HEK293 (cell line): ENCODE measurements around the gene PDE3A.

Experiments
- CTCF ChIA-PET: fragments of 350-600 bp; formaldehyde crosslinking; extraction: SDS; loops from one replicate; lab custom pipeline; 2021; ENCODE audit warnings: antibody characterized with exemption; lab: Yijun Ruan, JAX
- POLR2A ChIA-PET: fragments of 300-600 bp; formaldehyde crosslinking; extraction: SDS; loops from one replicate; lab custom pipeline; 2020; ENCODE audit warnings: antibody characterized with exemption, inconsistent platforms; lab: Yijun Ruan, JAX
- H3K27ac ChIP-seq: fragments of 200-500 bp; sonication (Bioruptor generic); 2 replicates; pipeline ENCODE4 v1.5.1; 2014; ENCODE audit warnings: low read depth, low read length, control low read depth, inconsistent platforms; ENCODE audit errors: extremely low read depth
- H3K36me3 ChIP-seq, 2 experiments: fragments of 200-500 bp in 1 of 2; sonication (Bioruptor generic) in 1 of 2; 1 replicate in 1 of 2; 2 replicates in 1 of 2; pipeline ENCODE4 v1.5.1; 2014 to 2017; ENCODE audit warnings: inconsistent platforms in 2 of 2, low read length in 2 of 2; ENCODE audit not compliant: control insufficient read depth in 2 of 2, insufficient read depth in 1 of 2
- H3K4me1 ChIP-seq: fragments of 200-500 bp; sonication (Bioruptor generic); 2 replicates; pipeline ENCODE4 v1.5.1; 2014; ENCODE audit warnings: mild to moderate bottlenecking, low read length, inconsistent platforms; ENCODE audit not compliant: control insufficient read depth, insufficient read depth
- H3K4me3 ChIP-seq: 2 replicates; pipeline ENCODE4 v1.5.1; 2011; ENCODE audit warnings: low read depth, mild to moderate bottlenecking, control low read depth, low read length, moderate library complexity
- H3K9me3 ChIP-seq: fragments of 200-500 bp; sonication (Bioruptor generic); 2 replicates; pipeline ENCODE4 v1.5.1; 2014; ENCODE audit warnings: low read depth, low read length, inconsistent platforms; ENCODE audit not compliant: control insufficient read depth, insufficient read depth
- EGR2 ChIP-seq: fragments of 450-650 bp; formaldehyde crosslinking; IDR thresholded peaks from 2 replicates; pipeline ENCODE4 v1.5.1; 2016; ENCODE audit warnings: low read depth, missing biosample characterization, missing genetic modification characterization
- ELK4 ChIP-seq: IDR thresholded peaks from 2 replicates; pipeline ENCODE4 v1.6.1; 2011; ENCODE audit warnings: mild to moderate bottlenecking, low read depth, low read length, borderline replicate concordance
- KLF16 ChIP-seq: fragments of 450-650 bp; formaldehyde crosslinking; IDR thresholded peaks from 2 replicates; pipeline ENCODE4 v1.5.1; 2017; ENCODE audit warnings: missing biosample characterization, missing genetic modification characterization
- PRDM2 ChIP-seq: fragments of 450-650 bp; formaldehyde crosslinking; IDR thresholded peaks from 2 replicates; pipeline ENCODE4 v1.5.1; 2016; ENCODE audit warnings: missing biosample characterization, missing genetic modification characterization, borderline replicate concordance
- SP3 ChIP-seq: fragments of 450-650 bp; formaldehyde crosslinking; IDR thresholded peaks from 2 replicates; pipeline ENCODE4 v1.5.1; 2016; ENCODE audit warnings: missing biosample characterization, missing genetic modification characterization
- YY1 ChIP-seq: fragments of 450-650 bp; formaldehyde crosslinking; IDR thresholded peaks from 2 replicates; pipeline ENCODE4 v1.5.1; 2018; ENCODE audit warnings: missing biosample characterization, missing genetic modification characterization
- ZBTB10 ChIP-seq: fragments of 450-650 bp; formaldehyde crosslinking; IDR thresholded peaks from 2 replicates; pipeline ENCODE4 v1.5.1; 2016; ENCODE audit warnings: missing biosample characterization, missing genetic modification characterization
- ZFP37 ChIP-seq: fragments of 450-650 bp; formaldehyde crosslinking; IDR thresholded peaks from 2 replicates; pipeline ENCODE4 v1.5.1; 2016; ENCODE audit warnings: missing biosample characterization, missing genetic modification characterization
- ZNF280C ChIP-seq: fragments of 450-650 bp; formaldehyde crosslinking; IDR thresholded peaks from 2 replicates; pipeline ENCODE4 v1.5.1; 2016; ENCODE audit warnings: missing biosample characterization, missing genetic modification characterization
- ZNF324 ChIP-seq: fragments of 450-650 bp; formaldehyde crosslinking; IDR thresholded peaks from 2 replicates; pipeline ENCODE4 v1.5.1; 2016; ENCODE audit warnings: missing biosample characterization, missing genetic modification characterization
- ZNF558 ChIP-seq: fragments of 450-650 bp; formaldehyde crosslinking; IDR thresholded peaks from 2 replicates; pipeline ENCODE4 v1.5.1; 2016; ENCODE audit warnings: missing biosample characterization, missing genetic modification characterization
- ZNF560 ChIP-seq: fragments of 450-650 bp; formaldehyde crosslinking; IDR thresholded peaks from 2 replicates; pipeline ENCODE4 v1.5.1; 2017; ENCODE audit warnings: missing biosample characterization, missing genetic modification characterization, borderline replicate concordance
- ZNF654 ChIP-seq: fragments of 450-650 bp; formaldehyde crosslinking; IDR thresholded peaks from 2 replicates; pipeline ENCODE4 v1.5.1; 2016; ENCODE audit warnings: low read depth, missing biosample characterization, missing genetic modification characterization
- ZNF677 ChIP-seq: fragments of 450-650 bp; IDR thresholded peaks from 2 replicates; pipeline ENCODE4 v1.5.0; 2018; ENCODE audit warnings: missing biosample characterization, mild to moderate bottlenecking, missing genetic modification characterization, moderate library complexity
- ZNF692 ChIP-seq: fragments of 450-650 bp; formaldehyde crosslinking; IDR thresholded peaks from 2 replicates; pipeline ENCODE4 v1.5.1; 2016; ENCODE audit warnings: missing biosample characterization, missing genetic modification characterization
- ZSCAN18 ChIP-seq: fragments of 450-650 bp; formaldehyde crosslinking; IDR thresholded peaks from 2 replicates; pipeline ENCODE4 v1.5.1; 2016; ENCODE audit warnings: missing biosample characterization, missing genetic modification characterization
- ZSCAN5A ChIP-seq: fragments of 450-650 bp; formaldehyde crosslinking; IDR thresholded peaks from 2 replicates; pipeline ENCODE4 v1.5.1; 2016; ENCODE audit warnings: missing biosample characterization, missing genetic modification characterization

PDE3A gene

GRCh38 chr12:20547816-20548575, 179.7 kb downstream of the PDE3A start:
- no peaks in the 10 kb centered on the region for H3K9me3 ChIP-seq
- no peaks in the 10 kb centered on the region for H3K36me3 ChIP-seq
- H3K4me1 ChIP-seq = no peaks in the 10 kb centered on the region
- H3K27ac ChIP-seq = no peak overlapping the region
- H3K4me3 ChIP-seq = no peak overlapping the region
- ChIA-PET POLR2A (no interaction called here), CTCF (interaction anchor here (0.7 to 1.8 kb wide), 6 partner anchors 11 to 756 kb away, joined by 3 to 5 read pairs (median 3); no protein-coding TSS in a partner anchor)
- no peak for TF ChIP-seq ZNF692
- TF ChIP-seq ZBTB10 (tag by site-specific recombination) = no peak
- TF ChIP-seq PRDM2 (tag by site-specific recombination) = no peak
- no peak for TF ChIP-seq ZNF677
- TF ChIP-seq YY1 (tag by site-specific recombination) = no peak
- TF ChIP-seq ZSCAN5A (tag by site-specific recombination) = no peak
- no peak for TF ChIP-seq SP3 (tag by site-specific recombination)
- TF ChIP-seq KLF16 = no peak
- no peak for TF ChIP-seq ZNF654 (tag by site-specific recombination)
- no peak for TF ChIP-seq ZNF324 (tag by site-specific recombination)
- TF ChIP-seq ZSCAN18 = no peak
- TF ChIP-seq ZNF558 (tag by site-specific recombination) = no peak
- TF ChIP-seq ELK4 = no peak
- no peak for TF ChIP-seq ZNF560 (tag by site-specific recombination)
- TF ChIP-seq ZFP37 (tag by site-specific recombination) = no peak
- no peak for TF ChIP-seq ZNF280C (tag by site-specific recombination)
- TF ChIP-seq EGR2 = no peak
